GM23338 (cell line): ENCODE measurements around the gene MMP15.

Source experiments
- CREB1 ChIP-seq: fragments of 250-450 bp; sonication (Bioruptor Pico); IDR thresholded peaks from 2 replicates; pipeline ENCODE4 v1.5.0; 2020; ENCODE audit warnings: low read depth, mild to moderate bottlenecking, moderate library complexity
- EZH2 ChIP-seq: fragments of 200-600 bp; sonication (generic); IDR thresholded peaks from one replicate; pipeline ENCODE4 v1.8.0; 2017; ENCODE audit warnings: antibody characterized with exemption, mild to moderate bottlenecking, low read depth; ENCODE audit not compliant: unreplicated experiment
- EZH2phosphoT487 ChIP-seq: fragments of 200-600 bp; sonication (generic); IDR thresholded peaks from one replicate; pipeline ENCODE4 v1.8.1; 2018; ENCODE audit warnings: antibody characterized with exemption; ENCODE audit not compliant: unreplicated experiment
- JUNB ChIP-seq: IDR thresholded peaks from one replicate; pipeline ENCODE4 v1.6.1; 2016; ENCODE audit warnings: antibody characterized with exemption; ENCODE audit not compliant: unreplicated experiment
- POLR2AphosphoS5 ChIP-seq: IDR thresholded peaks from 2 replicates; pipeline ENCODE4 v1.6.1; 2016; ENCODE audit warnings: antibody characterized with exemption, low read depth
- ZNF114 ChIP-seq: fragments of 250-450 bp; sonication (Bioruptor Pico); IDR thresholded peaks from 2 replicates; pipeline ENCODE4 v1.5.0; 2020; ENCODE audit warnings: mild to moderate bottlenecking, moderate library complexity
- ZNF331 ChIP-seq: fragments of 250-450 bp; sonication (Bioruptor Pico); IDR thresholded peaks from 2 replicates; pipeline ENCODE4 v1.5.0; 2020; ENCODE audit warnings: low read depth, mild to moderate bottlenecking, moderate library complexity
- TF ChIP-seq, protein P1 (sequence below): IDR thresholded peaks from 2 replicates; pipeline ENCODE4 v1.6.1; 2016; ENCODE audit warnings: antibody characterized with exemption
- TF ChIP-seq, protein P2 (sequence below), 2 experiments: fragments of 200-600 bp in 1 of 2; sonication (generic) in 1 of 2; conservative IDR thresholded peaks; 2 replicates each; pipeline versions ENCODE4 v1.5.1 to v1.6.1; 2016 to 2017; ENCODE audit warnings: antibody characterized with exemption in 2 of 2, low read depth in 2 of 2, mild to moderate bottlenecking in 2 of 2, moderate library complexity in 1 of 2
- TF ChIP-seq, protein P3 (sequence below): IDR thresholded peaks from one replicate; pipeline ENCODE4 v1.6.1; 2018; ENCODE audit warnings: antibody characterized with exemption; ENCODE audit not compliant: unreplicated experiment

DNA sequence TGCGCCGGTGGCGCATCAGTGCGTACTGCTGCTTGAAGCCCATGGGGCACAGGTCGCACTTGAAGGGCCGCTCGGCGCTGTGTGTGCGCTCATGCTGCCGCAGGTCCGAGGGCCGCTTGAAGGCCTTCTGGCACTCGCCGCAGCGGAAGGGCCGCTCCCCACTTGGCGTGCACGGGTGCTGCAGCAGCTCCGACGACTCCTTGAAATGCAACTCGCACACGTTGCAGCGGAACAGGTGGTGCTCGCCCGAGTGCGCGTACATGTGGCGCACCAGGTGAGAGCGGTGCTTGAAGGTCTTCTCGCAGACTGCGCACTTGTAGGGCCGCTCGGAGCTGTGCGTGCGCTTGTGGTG is 28.4 kb upstream of the MMP15 start:
- TF ChIP-seq, protein P1, sequence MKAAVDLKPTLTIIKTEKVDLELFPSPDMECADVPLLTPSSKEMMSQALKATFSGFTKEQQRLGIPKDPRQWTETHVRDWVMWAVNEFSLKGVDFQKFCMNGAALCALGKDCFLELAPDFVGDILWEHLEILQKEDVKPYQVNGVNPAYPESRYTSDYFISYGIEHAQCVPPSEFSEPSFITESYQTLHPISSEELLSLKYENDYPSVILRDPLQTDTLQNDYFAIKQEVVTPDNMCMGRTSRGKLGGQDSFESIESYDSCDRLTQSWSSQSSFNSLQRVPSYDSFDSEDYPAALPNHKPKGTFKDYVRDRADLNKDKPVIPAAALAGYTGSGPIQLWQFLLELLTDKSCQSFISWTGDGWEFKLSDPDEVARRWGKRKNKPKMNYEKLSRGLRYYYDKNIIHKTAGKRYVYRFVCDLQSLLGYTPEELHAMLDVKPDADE = no peak
- no peak for TF ChIP-seq EZH2phosphoT487
- TF ChIP-seq, protein P2, sequence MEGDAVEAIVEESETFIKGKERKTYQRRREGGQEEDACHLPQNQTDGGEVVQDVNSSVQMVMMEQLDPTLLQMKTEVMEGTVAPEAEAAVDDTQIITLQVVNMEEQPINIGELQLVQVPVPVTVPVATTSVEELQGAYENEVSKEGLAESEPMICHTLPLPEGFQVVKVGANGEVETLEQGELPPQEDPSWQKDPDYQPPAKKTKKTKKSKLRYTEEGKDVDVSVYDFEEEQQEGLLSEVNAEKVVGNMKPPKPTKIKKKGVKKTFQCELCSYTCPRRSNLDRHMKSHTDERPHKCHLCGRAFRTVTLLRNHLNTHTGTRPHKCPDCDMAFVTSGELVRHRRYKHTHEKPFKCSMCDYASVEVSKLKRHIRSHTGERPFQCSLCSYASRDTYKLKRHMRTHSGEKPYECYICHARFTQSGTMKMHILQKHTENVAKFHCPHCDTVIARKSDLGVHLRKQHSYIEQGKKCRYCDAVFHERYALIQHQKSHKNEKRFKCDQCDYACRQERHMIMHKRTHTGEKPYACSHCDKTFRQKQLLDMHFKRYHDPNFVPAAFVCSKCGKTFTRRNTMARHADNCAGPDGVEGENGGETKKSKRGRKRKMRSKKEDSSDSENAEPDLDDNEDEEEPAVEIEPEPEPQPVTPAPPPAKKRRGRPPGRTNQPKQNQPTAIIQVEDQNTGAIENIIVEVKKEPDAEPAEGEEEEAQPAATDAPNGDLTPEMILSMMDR (conservative IDR thresholded peaks at IDR 0.05; ENCODE audit: low read depth in 2 of 2) = no peak
- TF ChIP-seq, protein P3, sequence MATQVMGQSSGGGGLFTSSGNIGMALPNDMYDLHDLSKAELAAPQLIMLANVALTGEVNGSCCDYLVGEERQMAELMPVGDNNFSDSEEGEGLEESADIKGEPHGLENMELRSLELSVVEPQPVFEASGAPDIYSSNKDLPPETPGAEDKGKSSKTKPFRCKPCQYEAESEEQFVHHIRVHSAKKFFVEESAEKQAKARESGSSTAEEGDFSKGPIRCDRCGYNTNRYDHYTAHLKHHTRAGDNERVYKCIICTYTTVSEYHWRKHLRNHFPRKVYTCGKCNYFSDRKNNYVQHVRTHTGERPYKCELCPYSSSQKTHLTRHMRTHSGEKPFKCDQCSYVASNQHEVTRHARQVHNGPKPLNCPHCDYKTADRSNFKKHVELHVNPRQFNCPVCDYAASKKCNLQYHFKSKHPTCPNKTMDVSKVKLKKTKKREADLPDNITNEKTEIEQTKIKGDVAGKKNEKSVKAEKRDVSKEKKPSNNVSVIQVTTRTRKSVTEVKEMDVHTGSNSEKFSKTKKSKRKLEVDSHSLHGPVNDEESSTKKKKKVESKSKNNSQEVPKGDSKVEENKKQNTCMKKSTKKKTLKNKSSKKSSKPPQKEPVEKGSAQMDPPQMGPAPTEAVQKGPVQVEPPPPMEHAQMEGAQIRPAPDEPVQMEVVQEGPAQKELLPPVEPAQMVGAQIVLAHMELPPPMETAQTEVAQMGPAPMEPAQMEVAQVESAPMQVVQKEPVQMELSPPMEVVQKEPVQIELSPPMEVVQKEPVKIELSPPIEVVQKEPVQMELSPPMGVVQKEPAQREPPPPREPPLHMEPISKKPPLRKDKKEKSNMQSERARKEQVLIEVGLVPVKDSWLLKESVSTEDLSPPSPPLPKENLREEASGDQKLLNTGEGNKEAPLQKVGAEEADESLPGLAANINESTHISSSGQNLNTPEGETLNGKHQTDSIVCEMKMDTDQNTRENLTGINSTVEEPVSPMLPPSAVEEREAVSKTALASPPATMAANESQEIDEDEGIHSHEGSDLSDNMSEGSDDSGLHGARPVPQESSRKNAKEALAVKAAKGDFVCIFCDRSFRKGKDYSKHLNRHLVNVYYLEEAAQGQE = no peak
- TF ChIP-seq POLR2AphosphoS5 = no peak
- no peak for TF ChIP-seq CREB1 (CRISPR knock-in tag)
- no peak for TF ChIP-seq EZH2
- TF ChIP-seq JUNB = no peak
- TF ChIP-seq ZNF331 (CRISPR knock-in tag) = no peak
- no peak for TF ChIP-seq ZNF114 (CRISPR knock-in tag)
